Measurements from ENCODE around the gene PTGES2.

Gene PTGES2

DNA sequence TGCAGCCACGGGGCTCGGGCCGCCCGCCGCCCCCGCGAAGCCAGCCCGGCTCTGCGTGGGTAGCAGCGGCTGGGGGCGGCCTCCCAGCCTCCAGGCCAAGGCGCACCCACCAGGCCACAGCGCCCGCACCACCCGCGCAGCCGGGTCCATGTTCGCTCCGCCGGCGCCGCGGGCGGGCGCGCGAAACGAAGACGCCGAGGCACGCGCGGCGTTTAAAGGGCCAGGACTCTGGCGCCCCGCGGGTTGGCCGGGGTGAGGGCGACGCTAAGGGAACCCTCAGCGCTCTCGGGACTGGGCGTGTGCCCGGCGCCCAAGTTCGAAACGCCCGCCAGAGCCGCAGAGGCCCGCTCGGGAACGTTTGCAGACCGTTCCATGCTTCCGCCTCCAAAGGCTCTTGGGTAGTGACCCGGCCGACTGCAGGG lies at the start of gene PTGES2:
PTGES2 (minus strand) TSS at position 162 of the 422 bp plus-strand sequence; CDS start at position 150, 12 bp downstream.
- peak; percentile 60 for DNase-seq (ENCODE audit: low read depth)

DNA sequence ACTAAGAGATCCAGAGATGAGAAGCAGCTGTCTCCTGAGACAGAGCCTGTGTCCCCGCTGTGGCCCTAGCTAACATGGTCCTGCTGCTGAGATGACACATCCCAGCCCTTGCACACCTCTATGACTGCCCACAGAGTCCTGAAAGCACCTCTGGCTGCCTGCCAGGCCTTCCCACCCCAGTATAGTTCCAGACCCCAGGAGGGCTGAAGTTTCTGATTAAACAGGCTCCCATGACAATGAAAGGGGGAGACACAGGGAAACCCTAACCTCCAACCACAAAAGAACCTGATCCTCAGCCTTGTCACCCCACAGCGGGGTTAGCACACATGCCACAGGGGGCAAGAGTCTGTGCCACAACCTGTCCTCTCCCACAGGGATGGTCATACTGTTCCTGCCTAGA lies 48.2 kb upstream of the PTGES2 start:
- DNase-seq (ENCODE audit: low read depth): no peak

DNA sequence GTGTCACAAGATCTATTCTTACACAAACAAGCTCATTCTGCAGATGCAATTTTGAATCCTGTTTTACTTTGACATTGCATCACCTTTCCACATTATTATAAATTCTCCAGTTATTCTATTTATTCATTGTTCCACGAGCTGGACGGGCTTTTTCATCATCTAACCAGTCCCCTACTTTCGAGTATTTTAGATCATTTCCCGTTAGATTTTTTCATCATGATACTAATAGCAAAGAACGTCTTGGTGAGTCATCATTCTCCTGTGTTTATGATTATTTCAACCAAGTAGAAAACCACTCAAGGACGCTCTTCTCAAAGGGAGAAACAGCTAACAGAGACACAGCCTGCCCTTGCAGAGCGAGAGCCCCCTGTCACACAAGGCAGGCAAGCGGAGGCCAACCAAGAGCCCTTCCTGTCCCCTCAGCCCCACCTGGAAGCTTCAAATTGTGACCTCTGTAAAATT lies 47.6 kb upstream of the PTGES2 start:
- DNase-seq (ENCODE audit: low read depth): no peak

DNA sequence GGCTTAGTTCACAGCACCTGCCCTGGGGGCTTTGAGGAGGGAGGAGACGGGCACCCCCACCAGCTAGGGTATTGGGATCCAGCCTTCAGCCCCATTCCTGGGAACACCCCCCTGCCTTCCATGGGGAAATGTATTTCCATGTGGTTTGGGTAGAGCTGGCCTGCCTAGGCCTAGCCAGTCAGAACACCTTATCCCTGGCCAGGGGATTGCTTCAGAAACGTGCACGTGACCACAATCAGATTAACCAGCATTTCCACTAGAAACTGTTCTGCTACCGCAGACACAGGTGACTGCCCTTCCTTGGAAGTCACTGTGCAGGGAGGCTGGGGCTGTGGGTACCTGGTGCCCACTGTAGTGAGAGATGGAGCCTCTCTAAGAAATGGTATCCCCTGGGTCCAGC lies 46.5 kb upstream of the PTGES2 start:
- no peak for DNase-seq (ENCODE audit: low read depth)

DNA sequence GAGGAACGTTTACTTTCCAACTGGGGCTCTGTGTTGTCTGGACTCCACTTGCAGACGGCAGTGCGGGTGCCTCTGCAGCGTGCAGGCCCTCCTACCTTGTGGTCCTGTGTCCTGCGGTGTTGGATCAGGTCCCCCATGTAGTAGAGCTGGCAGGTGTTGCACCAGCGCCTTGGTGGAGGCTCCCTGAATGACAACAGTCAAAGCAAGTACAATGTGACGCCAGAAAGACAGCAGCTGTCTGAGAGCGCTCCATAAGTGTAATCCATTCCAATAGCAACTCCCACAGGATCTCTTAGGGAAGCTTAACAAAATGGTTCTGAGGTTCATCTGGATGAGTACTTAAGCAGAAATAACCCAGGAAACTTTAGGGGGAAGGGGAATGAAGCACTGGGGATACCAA lies 42.4 kb upstream of the PTGES2 start:
- no peak for DNase-seq (ENCODE audit: low read depth)

DNA sequence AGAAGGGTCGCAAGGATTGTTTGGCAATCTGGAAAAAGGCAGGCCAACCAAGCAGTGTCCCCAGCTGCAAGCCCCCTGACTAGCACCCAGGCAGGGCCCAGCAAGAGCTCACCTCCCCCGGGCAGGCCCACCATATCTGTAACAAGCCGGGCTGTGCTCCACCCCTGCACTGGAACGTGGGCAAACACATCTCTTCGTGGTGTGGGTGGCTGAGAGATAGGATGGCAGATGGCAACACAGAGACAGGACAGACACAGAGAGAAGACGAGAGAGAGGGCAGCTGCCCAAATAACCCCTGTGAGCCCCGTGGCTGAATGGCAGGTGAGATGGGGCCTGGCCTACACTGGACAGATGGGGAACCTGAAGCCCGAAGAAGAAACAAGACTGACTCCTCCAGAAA lies 42.0 kb upstream of the PTGES2 start:
- no peak for DNase-seq (ENCODE audit: low read depth)

DNA sequence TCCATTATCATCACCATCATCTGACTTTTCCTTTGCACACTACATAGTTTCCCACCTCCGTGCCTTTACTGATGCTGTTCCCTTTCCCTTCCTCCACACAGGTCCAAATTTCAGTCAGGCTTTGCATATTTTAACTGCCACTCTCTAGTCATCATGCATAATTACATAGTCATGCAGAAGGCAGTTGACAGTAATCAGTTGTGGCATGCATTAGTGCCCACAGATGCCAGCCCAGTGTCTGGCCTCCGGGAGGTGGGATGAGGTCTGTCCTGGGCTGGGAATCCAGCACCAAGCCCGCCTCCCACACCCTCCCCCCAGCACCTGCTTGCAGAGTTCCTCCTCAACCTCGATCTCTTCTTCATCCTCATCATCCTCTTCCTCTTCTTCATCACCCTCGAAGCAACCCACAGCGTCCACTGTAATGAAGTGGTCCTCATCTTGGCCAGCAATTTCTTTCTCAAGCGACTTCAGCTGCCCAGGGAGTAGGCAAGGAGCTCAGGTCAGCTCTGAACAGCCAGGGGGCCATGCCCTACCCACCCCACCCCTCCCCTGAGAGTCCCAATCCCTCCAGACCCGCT lies 41.3 kb upstream of the PTGES2 start:
- DNase-seq (ENCODE audit: low read depth): no peak

DNA sequence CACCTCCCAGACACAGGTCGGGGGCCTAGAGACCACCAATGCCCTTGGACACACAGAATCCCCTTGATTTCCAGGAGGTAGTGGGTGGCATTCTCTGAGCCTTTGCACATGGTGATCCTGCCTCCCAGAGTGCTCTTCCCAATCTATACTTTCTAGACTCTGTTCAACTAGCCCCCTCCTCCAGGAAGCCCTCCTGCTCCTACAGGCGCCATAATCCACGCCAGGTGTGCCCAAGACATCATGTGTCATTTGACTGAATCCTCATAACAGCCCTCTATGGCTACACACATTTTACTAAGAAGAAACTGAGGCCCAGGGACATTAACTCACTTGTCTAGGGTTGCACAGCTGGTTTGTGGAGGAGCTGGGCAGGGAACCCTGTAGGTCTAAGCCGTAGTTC lies 39.7 kb upstream of the PTGES2 start:
- DNase-seq (ENCODE audit: low read depth): no peak

DNA sequence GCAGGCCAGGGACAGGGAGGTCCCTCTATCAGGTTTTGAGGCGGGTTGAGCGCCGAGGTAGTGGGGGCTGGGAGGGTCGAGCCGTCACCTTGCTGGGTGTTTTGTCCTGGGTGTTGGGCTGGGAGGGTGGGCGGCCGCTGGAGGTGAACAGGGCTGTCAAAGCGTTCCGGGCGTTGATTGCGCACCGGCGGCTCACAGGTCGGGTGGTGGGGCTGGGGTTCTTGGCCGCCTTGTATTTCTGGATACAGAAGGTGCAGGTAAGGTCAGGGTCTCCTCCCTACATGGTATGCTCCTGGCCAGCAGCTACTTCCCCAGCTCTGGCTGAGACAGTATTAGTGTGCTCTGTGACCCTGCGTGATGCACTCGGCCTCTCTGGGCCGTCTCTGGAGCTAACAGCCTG lies 38.6 kb upstream of the PTGES2 start:
- DNase-seq (ENCODE audit: low read depth): no peak

DNA sequence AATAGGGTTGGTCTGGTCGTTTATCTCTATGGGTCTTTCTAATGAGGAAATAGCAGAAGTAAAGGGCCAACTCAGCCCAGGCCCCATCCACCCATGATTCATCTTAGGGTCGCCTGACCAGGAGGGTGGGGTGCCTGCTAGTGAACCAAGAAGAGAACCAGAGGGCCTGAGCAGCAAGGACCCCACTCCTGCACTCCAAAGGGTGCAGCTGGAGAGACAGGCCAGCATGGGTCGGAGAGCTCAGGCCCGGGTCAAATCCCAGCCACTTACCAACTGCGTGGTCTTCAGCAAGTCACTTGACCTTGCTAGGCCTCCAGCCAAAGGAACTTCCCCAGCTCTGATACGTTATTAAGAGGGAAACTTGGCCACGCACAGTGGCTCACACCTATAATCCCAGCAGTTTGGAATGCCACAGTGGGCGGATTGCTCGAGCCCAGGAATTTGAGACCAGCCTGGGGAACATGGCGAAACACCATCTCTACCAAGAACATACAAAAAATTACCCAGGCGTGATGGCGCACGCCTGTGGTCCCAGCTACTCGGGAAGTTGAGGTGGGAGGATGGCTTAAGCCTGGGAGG lies 36.9 kb upstream of the PTGES2 start:
- DNase-seq (ENCODE audit: low read depth): no peak

DNA sequence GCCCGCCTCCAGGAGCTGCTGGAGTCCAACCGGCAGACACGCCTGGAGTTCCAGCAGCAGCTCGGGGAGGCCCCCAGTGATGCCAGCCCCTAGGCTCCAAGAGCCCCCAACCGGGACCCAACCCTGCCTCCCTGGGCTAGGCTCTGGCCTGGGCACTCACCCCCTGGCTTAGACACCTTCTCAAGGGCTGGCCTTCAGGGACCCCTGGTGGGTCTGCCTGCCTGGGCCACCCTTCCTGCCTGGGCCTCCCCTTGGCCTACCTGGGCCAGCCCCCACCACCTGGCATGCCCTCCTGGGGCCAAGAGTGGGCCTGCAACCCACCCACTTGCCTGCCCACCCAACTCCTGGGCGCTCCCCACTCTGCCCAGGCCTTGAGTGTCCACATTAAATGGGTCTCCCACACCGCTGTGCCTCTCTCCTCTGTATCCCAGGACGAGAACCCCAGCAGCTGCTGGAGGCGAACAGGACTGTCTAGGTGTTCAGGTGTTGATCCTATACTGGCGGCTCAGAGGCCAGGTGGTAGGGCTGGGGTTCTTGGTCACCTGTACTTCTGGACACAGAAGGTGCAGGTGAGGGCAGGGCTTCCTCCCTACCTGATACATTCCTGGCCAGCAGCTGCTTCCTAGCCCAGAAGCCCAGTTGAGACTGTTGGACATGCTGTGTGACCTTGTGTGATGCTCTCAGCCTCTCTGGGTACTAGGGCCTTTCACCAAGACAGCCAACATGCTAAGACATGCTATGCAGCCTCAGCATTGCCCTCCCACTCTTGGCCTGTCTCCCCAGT lies 36.2 kb upstream of the PTGES2 start:
- DNase-seq (ENCODE audit: low read depth): no peak

DNA sequence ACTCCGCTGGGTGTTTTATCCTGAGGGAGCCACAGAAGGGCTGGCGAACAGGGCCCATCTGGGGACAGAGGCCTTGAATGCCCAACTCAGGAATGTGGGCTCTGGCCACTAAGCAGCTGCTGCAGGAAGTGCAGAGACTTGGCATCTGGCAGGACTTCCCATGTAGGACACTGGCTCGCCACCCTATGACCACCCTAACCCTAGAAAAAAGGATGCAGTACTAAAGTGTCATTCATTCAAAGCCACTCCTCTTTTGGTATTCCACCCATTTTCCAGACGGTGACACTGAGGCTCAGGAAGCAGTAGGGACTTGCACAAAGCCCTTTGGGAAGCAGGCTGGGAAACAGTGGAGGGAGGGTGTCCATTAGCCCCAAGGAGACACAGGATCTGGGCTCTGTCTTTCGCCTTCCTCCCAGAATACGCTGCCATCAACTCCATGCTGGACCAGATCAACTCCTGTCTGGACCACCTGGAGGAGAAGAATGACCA lies 35.5 kb upstream of the PTGES2 start:
- DNase-seq (ENCODE audit: low read depth): no peak

DNA sequence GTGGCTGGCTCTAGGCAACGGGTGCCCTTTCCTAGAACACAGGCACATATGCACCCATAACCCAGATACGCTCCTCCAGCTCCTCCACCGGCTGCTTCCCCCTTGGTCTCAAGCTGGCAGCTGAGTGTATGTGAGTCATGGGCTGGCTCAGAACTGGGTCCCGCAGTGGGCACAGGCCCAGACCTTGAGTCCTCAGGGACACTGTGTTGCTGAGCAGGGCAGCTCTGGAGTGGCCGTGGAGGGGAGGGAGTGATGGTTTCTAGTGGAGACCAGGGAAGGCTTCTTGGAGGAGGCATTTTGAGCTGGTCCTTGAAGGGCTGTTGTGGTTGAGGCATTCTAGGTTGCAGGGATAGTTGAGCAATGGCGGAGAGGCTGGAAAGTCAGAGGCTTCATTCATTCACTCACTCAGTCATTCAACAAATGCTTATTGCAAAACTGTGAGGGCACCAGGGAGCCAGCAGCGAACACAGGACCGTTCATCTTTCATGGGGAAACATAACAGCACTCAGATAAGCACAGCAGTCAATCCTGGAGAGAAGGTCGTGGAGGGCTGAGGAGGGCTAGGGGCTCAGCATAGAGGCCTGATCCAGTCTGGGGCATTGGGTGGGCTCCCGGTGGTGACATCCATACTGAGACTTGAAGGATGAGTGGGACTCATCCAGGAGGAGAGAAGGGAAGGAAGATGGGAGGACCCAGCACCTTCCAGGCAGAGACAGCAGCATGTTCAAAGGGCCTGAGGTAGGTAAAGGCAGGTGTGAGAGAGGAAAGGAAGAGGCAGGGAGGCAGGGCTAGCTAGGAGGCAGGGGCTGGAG lies 34.9 kb upstream of the PTGES2 start:
- DNase-seq (ENCODE audit: low read depth): no peak

DNA sequence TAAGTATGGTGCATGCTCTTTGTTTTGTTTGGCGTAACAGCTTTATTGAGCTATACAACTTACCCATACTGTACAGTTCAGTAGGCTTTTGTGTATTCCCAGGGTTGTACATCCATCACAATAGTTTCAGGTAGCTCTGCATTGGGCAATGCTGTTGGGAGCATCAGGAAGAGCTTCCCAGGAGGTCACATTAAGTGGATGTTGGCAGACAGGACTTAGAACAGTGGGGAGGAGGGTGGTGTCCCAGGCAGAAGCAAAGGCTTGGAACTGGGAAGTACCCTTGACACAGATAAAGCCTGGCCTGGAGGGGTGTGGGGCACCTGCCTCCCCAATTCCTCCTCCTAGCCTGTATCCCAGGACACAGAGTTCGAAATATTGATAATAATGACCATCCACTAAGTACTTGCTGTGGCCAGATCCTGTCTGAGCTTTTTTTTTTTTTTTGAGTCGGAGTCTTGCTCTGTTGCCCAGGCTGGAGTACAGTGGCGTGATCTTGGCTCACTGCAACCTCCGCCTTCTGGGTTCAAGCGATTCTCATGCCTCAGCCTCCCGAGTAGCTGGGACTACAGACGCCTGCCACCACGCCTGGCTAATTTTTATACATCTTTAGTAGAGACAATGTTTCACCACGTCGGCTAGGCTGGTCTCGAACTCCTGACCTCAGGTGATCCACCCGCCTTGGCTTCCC lies 33.8 kb upstream of the PTGES2 start:
- no peak for DNase-seq (ENCODE audit: low read depth)

DNA sequence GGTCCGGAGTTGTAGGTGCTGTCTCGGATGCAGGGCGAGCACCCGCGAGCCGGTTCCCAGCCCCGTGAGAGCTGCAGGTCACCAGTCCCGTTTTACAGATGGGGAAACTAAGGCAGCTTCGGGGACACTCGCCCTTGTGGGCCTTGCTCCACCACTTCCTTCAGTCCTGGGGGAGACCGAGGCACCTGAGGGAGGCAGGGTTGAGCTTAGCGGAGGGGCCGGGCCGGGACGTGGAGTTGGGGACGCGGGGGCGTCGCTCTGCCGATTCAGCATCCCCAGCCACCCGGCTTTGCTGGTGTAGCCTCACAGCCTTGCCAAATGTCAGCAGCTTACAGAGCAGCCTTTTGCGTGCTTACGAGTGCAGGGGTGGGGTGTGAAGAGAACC lies 33.1 kb upstream of the PTGES2 start:
- no peak for DNase-seq (ENCODE audit: low read depth)

DNA sequence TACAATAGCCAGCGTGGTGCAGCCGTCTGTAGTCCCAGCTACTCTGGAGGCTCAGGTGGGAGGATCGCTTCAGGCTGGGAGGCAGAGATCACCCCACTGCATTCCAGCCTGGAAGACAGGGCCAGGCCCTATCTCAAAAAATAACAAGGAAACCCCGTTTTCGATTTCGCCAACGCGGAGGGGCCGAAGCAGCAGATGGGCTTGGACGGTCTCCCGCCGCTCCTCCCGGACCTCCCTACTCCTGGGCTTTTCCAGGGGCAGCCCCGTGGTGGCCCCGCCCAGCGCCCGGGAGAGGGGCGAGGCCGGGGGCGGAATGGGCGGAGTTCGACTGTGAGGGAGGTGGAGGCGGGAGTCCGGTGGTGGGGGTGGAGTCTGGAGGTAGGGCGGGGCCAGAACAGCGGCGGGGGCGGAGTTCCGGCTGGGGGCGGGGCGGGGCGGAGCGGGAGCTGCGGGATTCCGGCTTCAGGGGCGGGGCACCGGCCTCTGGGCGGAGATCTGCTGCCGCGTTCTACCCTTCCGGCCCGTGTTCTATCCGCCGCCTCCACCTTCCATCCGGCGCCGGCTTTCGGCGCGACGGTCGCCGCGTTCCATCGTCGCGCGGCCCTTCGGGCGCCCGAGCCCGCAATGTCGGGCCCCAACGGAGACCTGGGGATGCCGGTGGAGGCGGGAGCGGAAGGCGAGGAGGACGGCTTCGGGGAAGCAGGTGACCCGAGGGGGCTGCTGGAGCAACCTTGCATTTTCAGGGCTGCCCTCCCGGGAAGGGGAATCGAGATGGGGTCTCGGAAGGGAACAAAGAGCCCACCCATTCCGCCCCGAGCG lies 32.5 kb upstream of the PTGES2 start, which contains the start of gene BBLN:
BBLN (plus strand) TSS at position 482 of the 819 bp plus-strand sequence; CDS start at position 625, 143 bp downstream.
- peak; percentile 78 for DNase-seq (ENCODE audit: low read depth)

DNA sequence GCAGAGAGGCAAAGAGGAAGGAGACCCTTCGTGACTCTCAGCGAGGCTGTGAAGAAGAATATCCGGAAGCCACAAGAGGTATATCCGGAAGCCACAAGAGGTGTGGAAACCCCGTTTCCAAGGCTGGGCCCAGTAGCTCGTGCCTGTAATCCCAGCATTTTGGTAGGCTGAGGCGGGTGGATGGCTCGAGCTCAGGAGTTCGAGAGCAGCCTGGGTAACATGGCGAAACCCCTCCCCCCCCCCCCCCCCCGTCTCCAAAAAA lies 31.9 kb upstream of the PTGES2 start:
- DNase-seq (ENCODE audit: low read depth): peak; percentile 85

DNA sequence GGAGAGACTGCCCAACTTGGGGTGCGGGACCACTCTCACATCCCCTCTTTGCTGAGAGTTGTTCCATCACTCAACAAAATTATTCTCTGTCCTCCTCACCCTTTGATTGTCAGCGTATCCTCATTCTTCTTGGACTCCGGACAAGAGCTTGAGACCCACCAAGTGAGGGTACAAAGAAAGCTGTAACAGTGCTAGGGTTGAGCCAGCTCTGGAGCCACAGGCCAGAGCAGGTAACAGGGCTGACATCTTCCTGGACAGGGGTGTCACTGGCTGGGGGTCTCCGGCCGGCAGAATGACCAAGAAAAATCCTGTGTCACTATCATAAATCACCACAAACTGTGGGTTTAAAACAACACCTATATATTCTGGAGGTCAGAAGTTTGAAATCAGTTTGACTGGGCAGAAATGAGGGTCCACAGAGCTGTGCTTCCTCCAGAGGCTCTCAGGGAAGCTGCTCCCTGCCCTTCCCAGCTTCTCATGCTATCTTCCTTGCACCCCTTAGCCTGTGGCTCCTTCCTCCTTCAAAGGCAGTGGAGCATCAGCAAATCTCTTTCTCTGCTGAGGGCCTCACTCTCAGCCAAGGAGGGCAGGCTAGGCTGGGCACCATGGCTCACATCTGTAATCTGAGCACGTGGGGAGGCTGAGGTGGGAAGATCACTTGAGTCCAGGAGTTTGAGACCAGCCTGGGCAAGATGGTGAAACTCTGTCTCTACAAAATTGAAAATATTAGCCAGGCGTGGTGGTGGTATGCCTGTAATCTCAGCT lies 28.4 kb upstream of the PTGES2 start:
- DNase-seq (ENCODE audit: low read depth): no peak

DNA sequence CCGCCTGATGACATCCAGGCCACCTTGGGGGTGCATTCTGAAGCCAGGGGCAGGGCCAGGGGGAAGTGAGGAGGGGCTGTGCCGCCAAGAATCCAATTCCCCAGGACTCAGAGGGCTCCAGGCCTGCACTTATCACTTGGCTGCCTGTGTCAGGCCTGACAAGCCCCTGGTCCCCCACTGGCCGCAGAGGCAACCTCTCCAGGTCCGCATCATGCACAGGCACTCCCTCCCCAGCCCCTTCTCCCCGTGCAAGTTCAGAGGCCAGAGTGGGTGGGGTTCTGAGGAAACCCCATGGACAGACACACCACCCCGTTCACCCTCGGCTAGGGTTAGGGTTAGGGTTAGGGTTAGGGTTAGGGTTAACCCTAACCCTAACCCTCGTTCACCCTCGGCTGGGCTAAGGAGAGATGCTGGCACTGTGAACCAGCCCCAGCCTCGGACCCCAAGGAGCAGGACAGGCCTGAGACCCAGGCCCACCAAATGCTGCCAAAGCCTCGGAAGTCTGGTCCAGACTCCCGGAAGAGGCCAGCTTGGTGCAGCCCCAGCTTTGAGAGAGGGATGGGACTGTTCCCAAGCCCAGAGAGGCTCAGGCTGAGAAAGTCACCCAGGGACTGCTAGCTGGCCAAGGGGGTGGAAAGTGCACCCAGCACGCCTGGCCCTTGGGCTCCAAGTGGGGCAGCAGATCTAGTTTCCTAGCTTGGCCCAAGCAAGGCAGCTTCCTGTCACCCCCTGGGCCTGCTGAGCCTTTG lies 26.6 kb upstream of the PTGES2 start:
- DNase-seq (ENCODE audit: low read depth): no peak
